ENCODE measurements around the gene TMEM163.

DNA sequence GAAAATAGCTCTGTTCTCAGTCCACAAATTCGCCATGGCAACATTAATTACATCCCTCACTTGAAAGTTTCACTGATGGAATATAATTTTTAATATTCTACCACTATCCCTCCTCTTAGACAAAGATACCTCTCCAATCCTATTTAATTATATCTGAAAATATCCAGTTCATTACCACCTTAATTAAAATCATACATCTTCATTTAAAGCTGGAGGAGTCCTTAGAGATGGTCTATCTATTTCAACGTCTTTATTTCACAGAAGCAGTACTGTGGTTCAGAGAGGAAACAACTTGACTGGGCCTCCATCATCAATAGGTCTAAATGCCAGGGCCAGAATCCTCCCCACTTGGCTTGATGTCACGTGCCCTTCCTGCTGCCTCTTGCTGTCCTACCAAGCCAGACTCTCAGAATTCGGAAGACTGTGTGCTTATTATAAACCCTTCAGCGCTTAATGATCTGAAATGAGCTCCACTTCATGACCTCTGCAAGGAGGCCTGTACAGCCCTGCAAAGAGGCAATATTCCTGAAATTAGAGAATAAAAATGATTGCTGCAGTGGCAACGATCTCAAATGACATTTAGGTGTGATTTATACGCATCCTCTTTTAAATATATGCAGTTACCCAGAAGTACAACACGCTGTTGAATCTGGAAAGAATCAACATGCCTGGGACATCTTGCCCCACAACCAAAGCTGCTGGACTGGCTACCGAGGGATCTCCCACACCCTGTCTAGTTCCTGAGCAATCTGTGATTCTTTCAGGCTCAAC, 146.3 kb downstream of the TMEM163 start:
- TF ChIP-seq, protein P1, sequence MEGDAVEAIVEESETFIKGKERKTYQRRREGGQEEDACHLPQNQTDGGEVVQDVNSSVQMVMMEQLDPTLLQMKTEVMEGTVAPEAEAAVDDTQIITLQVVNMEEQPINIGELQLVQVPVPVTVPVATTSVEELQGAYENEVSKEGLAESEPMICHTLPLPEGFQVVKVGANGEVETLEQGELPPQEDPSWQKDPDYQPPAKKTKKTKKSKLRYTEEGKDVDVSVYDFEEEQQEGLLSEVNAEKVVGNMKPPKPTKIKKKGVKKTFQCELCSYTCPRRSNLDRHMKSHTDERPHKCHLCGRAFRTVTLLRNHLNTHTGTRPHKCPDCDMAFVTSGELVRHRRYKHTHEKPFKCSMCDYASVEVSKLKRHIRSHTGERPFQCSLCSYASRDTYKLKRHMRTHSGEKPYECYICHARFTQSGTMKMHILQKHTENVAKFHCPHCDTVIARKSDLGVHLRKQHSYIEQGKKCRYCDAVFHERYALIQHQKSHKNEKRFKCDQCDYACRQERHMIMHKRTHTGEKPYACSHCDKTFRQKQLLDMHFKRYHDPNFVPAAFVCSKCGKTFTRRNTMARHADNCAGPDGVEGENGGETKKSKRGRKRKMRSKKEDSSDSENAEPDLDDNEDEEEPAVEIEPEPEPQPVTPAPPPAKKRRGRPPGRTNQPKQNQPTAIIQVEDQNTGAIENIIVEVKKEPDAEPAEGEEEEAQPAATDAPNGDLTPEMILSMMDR (IDR thresholded peaks at IDR 0.05; ENCODE audit: low read depth, low read length, poor library complexity, severe bottlenecking): no peak
- TF ChIP-seq EZH2phosphoT487 (IDR thresholded peaks at IDR 0.05; ENCODE audit: borderline replicate concordance, low read length): no peak

Data from DOHH2 (cell line).